Measurements from ENCODE around the gene RPL14.

GRCh38 chr3:40502034-40502433, 44.9 kb downstream of the RPL14 start:
- TF ChIP-seq POLR2A (IDR thresholded peaks at IDR 0.05) (no peak), CTCF (IDR thresholded peaks at IDR 0.05) (no peak)

All from right lobe of liver (tissue), 4 donors.